Ammon's horn (tissue), 1 donor: Measurements from ENCODE around the gene RRAGC.
A peak's percentile ranks its signal among the peaks of the same experiment; 100 is the strongest.
"Not testable (repeated sequence)": the region's sequence is repeated elsewhere in the genome, so short reads cannot be mapped to it uniquely, and the experiment has no call there.

Experiments used
- DNase-seq: peaks from one replicate; pipeline ENCODE4 v3.0.0-alpha.2; 2016; ENCODE audit warnings: low spot score

Gene RRAGC

DNA sequence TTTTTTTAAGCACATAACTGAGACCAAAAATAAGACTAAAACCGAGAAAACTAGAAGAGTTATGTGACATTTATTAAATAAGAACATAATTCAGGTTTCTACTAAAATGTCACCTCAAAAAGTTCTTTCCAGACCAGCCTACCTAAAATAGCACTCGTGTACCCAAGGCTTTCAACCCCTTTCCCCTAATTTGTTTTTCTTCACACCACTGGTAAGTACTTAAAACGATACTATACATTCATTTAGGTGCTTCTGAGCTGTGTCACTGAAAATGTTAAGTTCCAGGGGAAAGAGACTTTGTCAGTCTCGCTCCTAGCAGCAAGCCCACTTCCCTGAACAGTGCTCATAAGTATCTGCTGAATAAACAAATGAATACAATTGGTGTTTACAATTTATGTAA is 6.8 kb downstream of the RRAGC start:
- no peak for DNase-seq

DNA sequence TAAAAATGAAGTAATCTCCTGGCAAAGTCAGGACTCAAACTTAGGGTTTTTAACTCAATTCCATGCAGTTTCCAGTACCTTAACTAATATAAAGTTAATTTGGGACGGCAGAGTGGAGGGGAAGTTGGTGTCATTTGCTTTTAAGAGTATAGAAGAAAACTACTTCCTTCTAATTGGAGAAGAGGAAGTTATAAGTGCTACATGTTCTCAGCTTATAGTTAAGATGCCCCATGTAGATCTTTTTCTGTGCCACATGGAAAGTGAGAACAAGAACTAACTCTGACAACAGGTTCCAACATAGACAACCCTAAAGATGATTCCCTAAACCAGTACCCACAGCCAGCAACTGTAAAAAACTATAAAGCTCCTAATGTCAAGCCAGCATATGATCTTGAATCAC is 11.5 kb downstream of the RRAGC start:
- peak; percentile 19 for DNase-seq

GRCh38 chr1:38846210-38846609 is 13.4 kb downstream of the RRAGC start:
- DNase-seq, result no peak

DNA sequence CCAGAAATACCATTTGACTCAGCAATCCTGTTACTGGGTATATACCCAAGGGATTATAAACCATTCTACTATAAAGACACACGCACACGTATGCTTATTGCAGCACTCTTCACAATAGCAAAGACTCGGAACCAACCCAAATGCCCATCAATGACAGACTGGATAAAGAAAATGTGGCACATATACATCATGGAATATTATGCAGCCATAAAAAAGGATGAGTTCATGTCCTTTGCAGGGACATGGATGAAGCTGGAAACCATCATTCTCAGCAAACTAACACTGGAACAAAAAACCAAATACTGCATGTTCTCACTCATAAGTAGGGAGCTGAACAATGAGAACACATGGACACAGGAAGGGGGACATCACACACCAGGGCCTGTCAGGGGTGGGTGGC is 14.5 kb downstream of the RRAGC start:
- DNase-seq, result not testable (repeated sequence)

- DNase-seq, result no peak
Observed at GRCh38 chr1:38840281-38840680, 19.3 kb downstream of the RRAGC start.

- no peak for DNase-seq
Observed at GRCh38 chr1:38839363-38839762, 20.2 kb downstream of the RRAGC start.

DNA sequence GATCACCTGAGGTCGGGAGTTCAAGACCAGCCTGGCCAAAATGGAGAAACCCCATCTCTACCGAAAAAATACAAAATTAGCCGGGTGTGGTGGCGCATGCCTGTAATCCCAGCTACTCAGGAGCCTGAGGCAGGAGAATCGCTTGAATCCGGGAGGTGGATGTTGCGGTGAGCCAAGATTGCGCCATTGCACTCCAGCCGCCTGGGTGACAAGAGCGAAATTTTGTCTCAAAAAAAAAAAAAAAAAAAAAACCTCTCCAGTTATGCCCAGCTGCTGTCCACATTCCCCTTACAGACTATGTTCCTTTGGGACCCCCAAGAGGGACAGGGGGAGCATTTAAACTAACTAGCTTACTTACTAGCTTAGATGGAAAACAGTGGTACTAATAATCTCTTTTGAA is 23.3 kb downstream of the RRAGC start:
- DNase-seq, result not testable (repeated sequence)

GRCh38 chr1:38834937-38835827 is 24.4 kb downstream of the RRAGC start:
- peak; percentile 92 for DNase-seq

DNA sequence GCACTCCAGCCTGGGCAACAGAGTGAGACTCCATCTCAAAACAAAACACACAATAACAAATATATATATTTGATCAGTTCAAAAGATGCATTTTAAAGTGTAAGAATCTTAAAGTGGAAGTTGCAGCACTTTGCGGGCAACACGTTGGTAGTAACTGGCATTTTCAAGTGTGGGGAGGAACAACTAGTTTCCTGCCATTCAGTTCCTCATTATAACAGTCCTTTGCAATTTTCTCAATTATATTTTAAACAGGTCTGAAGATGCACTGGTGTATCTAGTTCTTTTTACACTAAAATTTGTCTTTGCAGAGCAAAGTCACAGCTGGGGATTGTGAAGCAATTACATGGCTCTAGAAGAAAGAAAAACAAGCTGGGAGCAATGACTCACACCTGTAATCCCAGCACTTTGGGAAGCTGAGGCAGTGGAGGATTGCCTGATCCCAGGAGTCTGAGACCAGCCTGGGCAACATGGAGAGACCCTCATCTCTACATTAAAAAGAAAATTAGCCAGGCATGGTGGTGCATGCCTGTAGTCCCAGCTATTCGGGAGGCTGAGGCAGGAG is 25.3 kb downstream of the RRAGC start:
- no peak for DNase-seq

- peak; percentile 56 for DNase-seq
Observed at GRCh38 chr1:38833146-38833545, 26.4 kb downstream of the RRAGC start.

GRCh38 chr1:38832370-38832734 is 27.2 kb downstream of the RRAGC start:
- no peak for DNase-seq

DNA sequence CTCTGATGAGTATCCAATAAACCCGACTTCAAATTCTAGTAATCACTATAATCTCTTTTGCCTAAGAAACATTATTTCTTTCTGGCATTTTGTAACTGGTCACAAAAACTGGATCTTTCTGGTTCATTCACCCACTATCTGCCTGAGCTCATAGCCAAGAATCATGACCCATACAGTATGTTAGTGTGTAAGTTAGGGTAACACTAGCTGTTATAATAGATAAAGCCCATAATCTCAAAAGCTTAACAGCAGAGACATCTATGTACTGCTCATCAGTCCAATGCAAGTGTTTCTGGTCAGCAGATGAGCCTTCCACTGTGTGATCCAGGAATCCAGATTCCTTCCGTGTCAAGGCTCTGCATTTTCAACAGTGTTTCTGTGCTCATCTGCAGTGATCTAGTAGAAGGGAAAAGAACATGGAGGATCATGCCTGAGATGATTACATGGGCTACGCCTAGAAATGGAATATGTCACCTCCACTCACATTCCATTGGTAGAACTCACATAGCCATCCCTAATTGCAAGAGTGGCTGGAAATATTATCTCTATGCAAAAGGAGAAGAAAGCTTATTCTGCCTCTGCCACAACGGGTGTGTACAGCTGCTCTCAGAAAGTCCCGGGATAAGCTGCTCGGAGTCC is 27.7 kb downstream of the RRAGC start:
- DNase-seq, result no peak

DNA sequence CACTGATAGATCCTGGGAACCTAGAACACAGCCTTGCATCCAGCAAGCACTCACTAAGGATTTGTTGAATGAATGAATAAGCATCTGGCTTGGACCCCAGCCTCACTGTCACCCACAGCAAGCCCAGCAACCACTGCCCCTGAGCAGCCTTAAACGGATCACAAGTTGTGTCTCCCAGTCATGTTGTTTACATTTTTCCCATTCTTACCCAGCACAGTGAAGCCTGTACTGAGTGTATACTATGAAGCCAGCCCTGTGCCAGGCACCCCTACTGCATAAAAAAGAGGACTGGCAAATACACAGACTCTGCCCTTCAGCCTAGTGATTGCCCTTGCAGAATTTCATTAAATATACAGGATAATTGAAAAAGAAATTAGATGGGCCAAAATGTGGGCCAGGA is 30.2 kb downstream of the RRAGC start:
- DNase-seq, result no peak

- DNase-seq, result no peak
Observed at GRCh38 chr1:38827318-38827717, 32.3 kb downstream of the RRAGC start.

DNA sequence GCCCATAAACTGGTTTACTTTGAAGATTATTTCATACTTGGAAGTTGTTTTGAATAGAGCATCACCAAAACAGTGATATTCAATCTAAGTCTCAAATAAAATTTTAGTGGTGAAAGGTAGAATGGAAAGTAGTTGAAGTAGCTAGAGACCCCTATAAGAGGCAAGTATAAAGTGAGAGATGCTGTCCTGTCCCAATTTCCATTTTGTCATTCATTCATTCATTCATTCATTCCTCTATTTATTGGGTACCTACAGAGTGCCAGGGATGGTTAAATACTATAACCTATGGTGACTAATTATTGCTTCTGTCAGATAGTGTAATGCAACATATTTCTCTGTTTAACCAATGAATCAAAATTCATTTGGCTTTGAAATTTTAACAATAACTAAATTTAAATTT is 32.7 kb downstream of the RRAGC start:
- DNase-seq, result no peak

- DNase-seq, result no peak
Observed at GRCh38 chr1:38826262-38826661, 33.3 kb downstream of the RRAGC start.

DNA sequence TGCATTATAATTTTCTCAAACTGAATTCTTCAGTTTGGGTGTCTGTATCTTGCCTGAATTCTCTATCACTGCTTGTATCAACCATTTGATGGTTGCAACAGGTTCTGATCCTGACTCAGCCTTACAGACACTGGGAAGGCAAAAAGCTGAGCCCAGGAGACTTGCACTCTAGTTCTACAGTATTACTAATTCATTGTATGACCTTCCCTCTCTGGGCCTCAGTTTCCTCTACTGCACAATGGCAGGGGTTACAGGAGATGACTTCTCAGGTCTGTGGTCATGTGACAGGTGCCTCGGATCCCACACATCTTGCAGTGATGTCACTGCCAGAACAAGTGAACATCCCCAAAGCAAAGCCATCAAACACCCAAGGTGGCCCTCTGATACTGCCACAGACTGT is 38.7 kb downstream of the RRAGC start:
- DNase-seq, result no peak

DNA sequence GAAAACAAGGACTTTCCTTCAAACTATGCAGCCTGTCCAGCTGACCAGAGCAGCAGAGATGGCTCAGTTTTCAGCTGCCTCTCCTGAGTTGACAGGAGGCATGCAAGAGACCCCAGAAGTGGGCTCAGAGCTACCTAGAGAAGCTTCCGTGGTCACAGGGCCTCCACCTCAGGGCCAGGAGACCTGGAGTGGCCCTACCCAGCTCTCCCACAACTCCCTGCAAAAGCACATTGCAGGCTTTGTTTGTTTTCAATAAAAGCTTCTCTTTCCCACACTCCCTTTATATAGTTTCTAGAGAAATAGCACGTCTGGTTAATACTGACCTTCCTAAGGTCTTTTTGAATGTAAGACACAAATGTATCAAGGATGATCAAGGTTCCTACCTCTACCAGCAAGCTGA is 40.1 kb downstream of the RRAGC start:
- no peak for DNase-seq

- DNase-seq, result no peak
Observed at GRCh38 chr1:38819040-38819439, 40.5 kb downstream of the RRAGC start.

- no peak for DNase-seq
Observed at GRCh38 chr1:38818175-38818976, 41.2 kb downstream of the RRAGC start.

DNA sequence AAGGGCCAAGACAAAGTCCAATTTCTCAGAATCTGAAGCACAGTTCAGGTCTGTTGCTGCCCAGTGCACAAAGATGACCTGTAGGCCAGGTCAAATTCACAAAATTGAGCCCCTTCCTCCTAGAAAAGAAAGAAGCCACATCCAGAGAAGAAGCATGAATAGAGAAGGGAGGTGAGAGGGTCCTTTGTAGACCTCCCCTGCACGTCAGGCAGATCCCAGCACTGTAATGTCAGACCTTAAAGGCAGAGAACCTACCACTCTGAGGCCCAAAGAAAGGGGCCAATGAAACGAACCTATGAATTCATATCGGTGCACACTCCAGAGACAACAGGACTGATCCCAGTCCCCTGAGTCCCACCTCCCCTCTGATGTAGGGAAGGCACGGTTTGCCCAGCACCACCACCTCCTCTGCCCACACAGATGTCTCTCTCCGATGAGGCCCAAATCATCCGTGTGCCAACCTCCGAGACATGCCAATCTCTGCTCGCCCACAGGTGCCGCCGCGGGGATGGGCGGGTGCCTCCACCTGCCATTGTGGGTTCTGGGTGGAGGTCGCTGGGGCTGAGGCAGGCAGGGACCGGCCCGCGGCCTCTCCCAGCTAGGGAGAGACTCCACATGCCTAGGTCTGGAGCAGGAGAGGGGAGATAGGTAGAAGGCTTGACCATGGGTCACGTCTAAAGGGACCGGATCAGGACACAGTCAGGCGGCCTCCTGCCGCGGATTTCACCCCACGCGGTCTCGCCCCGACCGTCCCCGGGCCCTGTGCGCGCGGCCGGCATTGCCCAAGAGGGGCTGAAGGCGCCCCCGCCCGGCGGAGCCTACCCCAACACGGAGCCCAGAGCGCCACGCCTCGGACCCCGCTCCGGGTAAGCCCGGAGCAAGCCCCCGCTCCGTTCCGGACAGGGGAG is 42.1 kb downstream of the RRAGC start:
- DNase-seq, result no peak
